H1 (cell line): ENCODE results near the gene RPRD1A.

Experiments
- BCL11A ChIP-seq, 2 experiments: IDR thresholded peaks; one replicate each; pipeline ENCODE4 v1.6.1; 2011; ENCODE audit warnings: low read depth in 2 of 2, low read length in 2 of 2, mild to moderate bottlenecking in 2 of 2
- EZH2 ChIP-seq: fragments of 200-600 bp; sonication (generic); IDR thresholded peaks from 2 replicates; pipeline ENCODE4 v1.7.1; 2012; ENCODE audit warnings: low read depth, mild to moderate bottlenecking, moderate library complexity, low read length, inconsistent platforms; ENCODE audit not compliant: severe bottlenecking
- HDAC2 ChIP-seq, 2 experiments: fragments of 300-600 bp in 1 of 2; sonication (generic) in 1 of 2; IDR thresholded peaks; 2 replicates each; pipeline ENCODE4 v1.6.1; 2011 to 2012; ENCODE audit warnings: low read depth in 2 of 2, low read length in 2 of 2, mild to moderate bottlenecking in 2 of 2, moderate library complexity in 2 of 2, borderline replicate concordance in 1 of 2, inconsistent platforms in 1 of 2
- KDM4A ChIP-seq: IDR thresholded peaks from one replicate; pipeline ENCODE4 v1.7.1; 2012; ENCODE audit warnings: low read depth, mild to moderate bottlenecking, moderate library complexity, low read length, inconsistent platforms; ENCODE audit not compliant: severe bottlenecking
- YY1 ChIP-seq: IDR thresholded peaks from 2 replicates; pipeline ENCODE4 v1.6.1; 2011; ENCODE audit warnings: low read depth, mild to moderate bottlenecking, low read length
- TF ChIP-seq, protein P1 (sequence below), 3 experiments: IDR thresholded peaks; 1 replicate in 2 of 3; 2 replicates in 1 of 3; pipeline versions ENCODE4 v1.5.1 to v1.6.1; 2011; ENCODE audit warnings: low read length in 3 of 3, mild to moderate bottlenecking in 3 of 3, inconsistent platforms in 2 of 3, low read depth in 1 of 3, moderate library complexity in 1 of 3; ENCODE audit not compliant: insufficient read depth in 1 of 3; ENCODE audit errors: control extremely low read depth in 1 of 3
- TF ChIP-seq, protein P2 (sequence below): IDR thresholded peaks from 2 replicates; pipeline ENCODE4 v1.6.1; 2012; ENCODE audit warnings: inconsistent platforms

DNA sequence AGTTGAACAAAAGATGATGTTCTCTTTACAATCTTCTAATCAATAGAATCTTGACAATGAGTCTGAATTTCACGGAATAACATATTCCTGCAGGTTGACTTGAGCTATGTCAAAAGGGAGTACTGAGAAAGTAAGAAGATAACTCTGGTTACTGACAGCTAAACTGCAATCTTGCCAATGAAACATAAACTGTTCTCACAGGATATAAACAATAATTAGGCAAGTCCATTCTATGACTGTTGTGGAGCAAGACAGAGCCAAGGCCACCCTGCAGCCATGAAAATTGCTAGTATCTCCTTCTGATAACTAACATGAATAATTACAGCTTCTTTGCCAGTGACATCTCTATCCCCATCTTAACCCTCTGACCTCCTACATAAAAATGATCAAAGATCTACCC is 6.3 kb upstream of the RPRD1A start:
- TF ChIP-seq EZH2, result no peak
- no peak for TF ChIP-seq BCL11A (IDR thresholded peaks at IDR 0.05; ENCODE audit: low read depth in 2 of 2, low read length in 2 of 2)
- TF ChIP-seq KDM4A, result no peak
- TF ChIP-seq, protein P1, sequence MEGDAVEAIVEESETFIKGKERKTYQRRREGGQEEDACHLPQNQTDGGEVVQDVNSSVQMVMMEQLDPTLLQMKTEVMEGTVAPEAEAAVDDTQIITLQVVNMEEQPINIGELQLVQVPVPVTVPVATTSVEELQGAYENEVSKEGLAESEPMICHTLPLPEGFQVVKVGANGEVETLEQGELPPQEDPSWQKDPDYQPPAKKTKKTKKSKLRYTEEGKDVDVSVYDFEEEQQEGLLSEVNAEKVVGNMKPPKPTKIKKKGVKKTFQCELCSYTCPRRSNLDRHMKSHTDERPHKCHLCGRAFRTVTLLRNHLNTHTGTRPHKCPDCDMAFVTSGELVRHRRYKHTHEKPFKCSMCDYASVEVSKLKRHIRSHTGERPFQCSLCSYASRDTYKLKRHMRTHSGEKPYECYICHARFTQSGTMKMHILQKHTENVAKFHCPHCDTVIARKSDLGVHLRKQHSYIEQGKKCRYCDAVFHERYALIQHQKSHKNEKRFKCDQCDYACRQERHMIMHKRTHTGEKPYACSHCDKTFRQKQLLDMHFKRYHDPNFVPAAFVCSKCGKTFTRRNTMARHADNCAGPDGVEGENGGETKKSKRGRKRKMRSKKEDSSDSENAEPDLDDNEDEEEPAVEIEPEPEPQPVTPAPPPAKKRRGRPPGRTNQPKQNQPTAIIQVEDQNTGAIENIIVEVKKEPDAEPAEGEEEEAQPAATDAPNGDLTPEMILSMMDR (IDR thresholded peaks at IDR 0.05; ENCODE audit: control extremely low read depth in 1 of 3, insufficient read depth in 1 of 3, low read depth in 1 of 3, low read length in 3 of 3), result no peak
- TF ChIP-seq YY1, result no peak
- no peak for TF ChIP-seq HDAC2 (IDR thresholded peaks at IDR 0.05; ENCODE audit: borderline replicate concordance in 1 of 2, low read depth in 2 of 2, low read length in 2 of 2)
- TF ChIP-seq, protein P2, sequence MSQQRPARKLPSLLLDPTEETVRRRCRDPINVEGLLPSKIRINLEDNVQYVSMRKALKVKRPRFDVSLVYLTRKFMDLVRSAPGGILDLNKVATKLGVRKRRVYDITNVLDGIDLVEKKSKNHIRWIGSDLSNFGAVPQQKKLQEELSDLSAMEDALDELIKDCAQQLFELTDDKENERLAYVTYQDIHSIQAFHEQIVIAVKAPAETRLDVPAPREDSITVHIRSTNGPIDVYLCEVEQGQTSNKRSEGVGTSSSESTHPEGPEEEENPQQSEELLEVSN, result no peak
